Smooth muscle cell (in vitro differentiated cells): ENCODE data around the gene KCTD13. TPM values are rescaled to one million over a fixed set of nuclear protein-coding genes. Genes with fewer than 3 reads are reported as not detected.
"Not testable (repeated sequence)": the region's sequence is repeated elsewhere in the genome, so short reads cannot be mapped to it uniquely, and the experiment has no call there.

ENCODE experiments used
- DNase-seq: peaks from one replicate; lab custom pipeline; 2025; ENCODE audit not compliant: unreplicated experiment; lab: John Stamatoyannopoulos, UW
- H2AFZ ChIP-seq: fragments of 200-600 bp; sonication (generic); 2 replicates; pipeline ENCODE4 v1.6.0; 2016; ENCODE audit warnings: antibody characterized with exemption, low read depth, mild to moderate bottlenecking
- H3F3A ChIP-seq: fragments of 200-600 bp; sonication (generic); 2 replicates; pipeline ENCODE4 v1.6.0; 2017; ENCODE audit warnings: antibody characterized with exemption, low read depth
- H3K27ac ChIP-seq: fragments of 200-600 bp; sonication (generic); 2 replicates; pipeline ENCODE4 v1.5.1; 2016; ENCODE audit warnings: low read depth, mild to moderate bottlenecking
- H3K27me3 ChIP-seq: fragments of 200-600 bp; sonication (generic); 2 replicates; pipeline ENCODE4 v1.6.1; 2016; ENCODE audit warnings: low read depth, mild to moderate bottlenecking
- H3K36me3 ChIP-seq: fragments of 200-600 bp; sonication (generic); 2 replicates; pipeline ENCODE4 v1.5.1; 2016; ENCODE audit warnings: low read depth
- H3K4me1 ChIP-seq: fragments of 200-600 bp; sonication (generic); 2 replicates; pipeline ENCODE4 v1.5.1; 2016; ENCODE audit warnings: low read depth
- H3K4me2 ChIP-seq: fragments of 200-600 bp; sonication (generic); 2 replicates; pipeline ENCODE4 v1.6.0; 2016; ENCODE audit warnings: mild to moderate bottlenecking
- H3K4me3 ChIP-seq: fragments of 200-600 bp; sonication (generic); 2 replicates; pipeline ENCODE4 v1.5.1; 2016; ENCODE audit warnings: mild to moderate bottlenecking
- H3K79me2 ChIP-seq: fragments of 200-600 bp; sonication (generic); 2 replicates; pipeline ENCODE4 v1.6.0; 2016; ENCODE audit warnings: low read depth, mild to moderate bottlenecking
- H3K9ac ChIP-seq: fragments of 200-600 bp; sonication (generic); 2 replicates; pipeline ENCODE4 v1.6.0; 2016; ENCODE audit warnings: low read depth
- H3K9me3 ChIP-seq: fragments of 200-600 bp; sonication (generic); replicated peaks from 2 replicates; pipeline ENCODE4 v1.5.1; 2016; ENCODE audit warnings: low read depth
- H4K20me1 ChIP-seq: fragments of 200-600 bp; sonication (generic); 2 replicates; pipeline ENCODE4 v1.6.0; 2016; ENCODE audit warnings: low read depth
- CTCF ChIP-seq: fragments of 200-600 bp; sonication (generic); IDR thresholded peaks from 2 replicates; pipeline ENCODE4 v1.5.1; 2017; ENCODE audit warnings: borderline replicate concordance, mild to moderate bottlenecking, antibody characterized with exemption; ENCODE audit not compliant: insufficient read depth, poor library complexity, severe bottlenecking
- WGBS: methylation state at CpG from one replicate; pipeline ENCODE4 v1.1.7; 2016; ENCODE audit warnings: low lambda C conversion rate; 5-methylcytosine and 5-hydroxymethylcytosine counted together
- polyA plus RNA-seq: library from polyadenylated mRNA; unstranded; fragments of >200 nt; fragmentation: Nextera tagmentation; extraction: Ambion mirVana; gene quantifications from 2 replicates; pipeline ENCODE4 v1.2.1, GENCODE V29; 2016
- total RNA-seq: library from RNA; depleted of rRNA; stranded (reverse); fragments of >200 nt; gene quantifications from 2 replicates; pipeline ENCODE4 v1.2.3, GENCODE V29; 2014

The KCTD13 gene
- total and polyA plus RNA-seq, 2 experiments from 2014 or later: 16.3 to 23.6 TPM

GRCh38 chr16:29913514-29913913 lies 12.5 kb downstream of the KCTD13 start:
- Histone ChIP-seq H3F3A (no peaks in the 10 kb centered on the region), H3K4me1 (no peaks in the 10 kb centered on the region), H3K36me3 (no peaks in the 10 kb centered on the region), H3K4me2 (no peak overlapping the region), H3K27me3 (no peaks in the 10 kb centered on the region), H3K9me3 (no peaks in the 10 kb centered on the region), H3K4me3 (no peak overlapping the region), H2AFZ (no peak overlapping the region), H4K20me1 (no peaks in the 10 kb centered on the region), H3K9ac (no peak overlapping the region), H3K27ac (no peak overlapping the region), H3K79me2 (no peaks in the 10 kb centered on the region)
- DNase-seq: no peak
- no peak for TF ChIP-seq CTCF
- 97% methylated on average over 8 of the region's 8 CpGs for WGBS

GRCh38 chr16:29912087-29912486 lies 13.9 kb downstream of the KCTD13 start:
- Histone ChIP-seq H3F3A (no peaks in the 10 kb centered on the region), H3K9ac (no peak overlapping the region), H3K9me3 (no peaks in the 10 kb centered on the region), H3K4me1 (no peaks in the 10 kb centered on the region), H3K79me2 (no peaks in the 10 kb centered on the region), H3K27me3 (no peaks in the 10 kb centered on the region), H3K36me3 (no peaks in the 10 kb centered on the region), H2AFZ (no peak overlapping the region), H3K27ac (no peak overlapping the region), H3K4me2 (no peak overlapping the region), H4K20me1 (no peaks in the 10 kb centered on the region), H3K4me3 (no peak overlapping the region)
- no peak for TF ChIP-seq CTCF
- 90% methylated on average over 11 of the region's 11 CpGs for WGBS
- DNase-seq: no peak

GRCh38 chr16:29911676-29912010 lies 14.4 kb downstream of the KCTD13 start:
- H3K79me2 ChIP-seq: no peaks in the 10 kb centered on the region
- 90% methylated on average over 15 of the region's 15 CpGs for WGBS
- no peaks in the 10 kb centered on the region for H4K20me1 ChIP-seq
- H3K4me2 ChIP-seq: no peak overlapping the region
- no peak overlapping the region for H3K27ac ChIP-seq
- no peak for DNase-seq
- H3K4me1 ChIP-seq: no peaks in the 10 kb centered on the region
- H2AFZ ChIP-seq: no peak overlapping the region
- H3F3A ChIP-seq: no peaks in the 10 kb centered on the region
- H3K9me3 ChIP-seq: no peaks in the 10 kb centered on the region
- no peak overlapping the region for H3K9ac ChIP-seq
- TF ChIP-seq CTCF: no peak
- no peaks in the 10 kb centered on the region for H3K27me3 ChIP-seq
- H3K36me3 ChIP-seq: no peaks in the 10 kb centered on the region
- no peak overlapping the region for H3K4me3 ChIP-seq

- TF ChIP-seq CTCF: no peak
- Histone ChIP-seq H2AFZ (no peak overlapping the region), H3K4me1 (no peaks in the 10 kb centered on the region), H4K20me1 (no peaks in the 10 kb centered on the region), H3K9me3 (no peaks in the 10 kb centered on the region), H3K4me3 (no peak overlapping the region), H3F3A (no peaks in the 10 kb centered on the region), H3K36me3 (no peaks in the 10 kb centered on the region), H3K27me3 (no peaks in the 10 kb centered on the region), H3K27ac (no peak overlapping the region), H3K9ac (no peak overlapping the region), H3K79me2 (no peaks in the 10 kb centered on the region), H3K4me2 (no peak overlapping the region)
- no peak for DNase-seq
- WGBS: 93% methylated on average over 20 of the region's 20 CpGs
These were observed 15.0 kb downstream of the KCTD13 start for GRCh38 chr16:29910819-29911675.

- not testable (repeated sequence) for H3K27ac ChIP-seq, H3K27me3 ChIP-seq, H3K9me3 ChIP-seq, H3K4me2 ChIP-seq, H3F3A ChIP-seq, H3K79me2 ChIP-seq, H3K9ac ChIP-seq, H3K36me3 ChIP-seq, H3K4me3 ChIP-seq, H3K4me1 ChIP-seq, H2AFZ ChIP-seq, DNase-seq, H4K20me1 ChIP-seq
- WGBS: 97% methylated on average over 6 of the region's 6 CpGs
These were observed 16.2 kb downstream of the KCTD13 start for GRCh38 chr16:29909851-29910250.
